ENCODE measurements around the gene LCE3D. TPM values are rescaled to one million over a fixed set of nuclear protein-coding genes. Genes with fewer than 3 reads are reported as not detected.

Gene LCE3D
- total and polyA plus RNA-seq, 9 of the 15 experiments (the other 6 are each of a cell fraction or from before 2014, with no cell fraction given): not detected

DNA sequence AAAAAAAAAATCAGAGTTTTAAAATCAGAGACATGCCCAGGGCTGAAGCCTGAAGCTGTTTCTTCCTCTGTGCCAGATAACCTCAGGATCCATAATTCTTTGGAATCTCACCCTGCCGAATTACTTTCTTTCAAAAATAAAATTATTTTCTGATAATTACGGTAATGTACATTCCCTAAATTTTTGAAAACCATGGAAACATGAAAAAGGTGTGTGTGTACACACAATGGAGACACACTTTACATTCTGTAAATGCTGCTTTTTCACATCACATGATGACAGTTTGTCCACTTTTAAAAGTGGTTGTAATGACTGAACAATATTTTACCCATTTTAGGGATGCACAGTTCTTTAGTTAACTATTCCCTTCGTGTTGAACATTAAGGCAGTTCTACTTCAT, 44.5 kb downstream of the LCE3D start:
- H2AFZ ChIP-seq (ENCODE audit: low read depth, low read length): no peak overlapping the region
- no peak overlapping the region for H3K4me3 ChIP-seq
- no peaks in the 10 kb centered on the region for H3K4me1 ChIP-seq (replicated peaks in 1 of 2; ENCODE audit: control insufficient read depth in 2 of 2, insufficient read depth in 2 of 2, low read length in 2 of 2)
- TF ChIP-seq ZNF431 (CRISPR knock-in tag; IDR thresholded peaks at IDR 0.05): no peak
- no peak for TF ChIP-seq ZNF778 (CRISPR knock-in tag; IDR thresholded peaks at IDR 0.05)
- TF ChIP-seq CBX3 (IDR thresholded peaks at IDR 0.05; ENCODE audit: borderline replicate concordance in 1 of 2, low read length in 2 of 2): no peak
- TF ChIP-seq MYNN (IDR thresholded peaks at IDR 0.05): no peak
- TF ChIP-seq MYNN (CRISPR knock-in tag; IDR thresholded peaks at IDR 0.05): no peak
- TF ChIP-seq HNRNPUL1 (IDR thresholded peaks at IDR 0.05; ENCODE audit: low read length): no peak
- no peak for TF ChIP-seq MCM2 (IDR thresholded peaks at IDR 0.05; ENCODE audit: low read depth)
- no peak for TF ChIP-seq ZBTB7A (IDR thresholded peaks at IDR 0.05; ENCODE audit: borderline replicate concordance, control insufficient read depth, low read depth, low read length)
- TF ChIP-seq SETDB1 (IDR thresholded peaks at IDR 0.05; ENCODE audit: low read length): no peak
- no peak for TF ChIP-seq KAT2B (IDR thresholded peaks at IDR 0.05; ENCODE audit: low read depth, low read length)
- TF ChIP-seq HNRNPH1 (optimal IDR thresholded peaks at IDR 0.05; ENCODE audit: low read depth, low read length): no peak
- no peak for TF ChIP-seq HMG20B (CRISPR knock-in tag; IDR thresholded peaks at IDR 0.05)
- TF ChIP-seq STAT5B (CRISPR knock-in tag; IDR thresholded peaks at IDR 0.05): no peak
- TF ChIP-seq WHSC1 (IDR thresholded peaks at IDR 0.05; ENCODE audit: low read length): no peak
- TF ChIP-seq, protein P1, sequence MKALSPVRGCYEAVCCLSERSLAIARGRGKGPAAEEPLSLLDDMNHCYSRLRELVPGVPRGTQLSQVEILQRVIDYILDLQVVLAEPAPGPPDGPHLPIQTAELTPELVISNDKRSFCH (CRISPR knock-in tag; IDR thresholded peaks at IDR 0.05): no peak
- TF ChIP-seq, protein P1 (tag; IDR thresholded peaks at IDR 0.05): no peak
- 3% methylated on average over 3 of the region's 3 CpGs for WGBS (ENCODE audit: insufficient coverage, low coverage, missing lambda C conversion rate)
- no peaks in the 10 kb centered on the region for H4K20me1 ChIP-seq (replicated peaks; ENCODE audit: control insufficient read depth, insufficient read depth, low read length)
- H3K36me3 ChIP-seq (ENCODE audit: control insufficient read depth, insufficient read depth, low read length): no peaks in the 10 kb centered on the region
- in situ Hi-C loops (cut with MboI) (no loop called here), intact Hi-C loops (cut with micrococcal nuclease) (no loop called here)
- peaks cover 2 to 5% of the 10 kb centered on the region in 2 experiments; a peak in 2 of 5 replicates for H3K27me3 ChIP-seq (ENCODE audit: control insufficient read depth in 2 of 2, insufficient read depth in 2 of 2, low read length in 2 of 2)
- ATAC-seq (no peak), FAIRE-seq (no peak), DNase-seq (ENCODE audit: extremely low read depth in 1 of 4, low spot score in 3 of 4) (no peak)
- no TSS peak for BruUV-seq (replicated peaks)
- H3K79me2 ChIP-seq (ENCODE audit: control insufficient read depth, insufficient read depth, low read length): no peaks in the 10 kb centered on the region
- ChIA-PET POLR2A (no interaction called here), CTCF (ENCODE audit: low intra/inter-chr PET ratio) (no interaction called here)
- H3K4me2 ChIP-seq (ENCODE audit: insufficient read depth, low read length): no peak overlapping the region
- H3K9ac ChIP-seq (ENCODE audit: insufficient read depth in 1 of 2, low read depth in 2 of 2, low read length in 2 of 2): no peak overlapping the region
- no peaks in the 10 kb centered on the region for H3K9me3 ChIP-seq (replicated peaks; ENCODE audit: control insufficient read depth, insufficient read depth, low read depth, low read length)
- H3K9me1 ChIP-seq (ENCODE audit: control insufficient read depth, insufficient read depth, low read length): no peaks in the 10 kb centered on the region
- no peak overlapping the region for H3K27ac ChIP-seq (ENCODE audit: extremely low read depth, low read depth, low read length)
